ENCODE measurements around the gene COL5A2. TPM values are rescaled to one million over a fixed set of nuclear protein-coding genes. Genes with fewer than 3 reads are reported as not detected.

COL5A2 gene
- total and polyA plus RNA-seq, 9 of the 15 experiments (the other 6 are each of a cell fraction or from before 2014, with no cell fraction given): 0.01 to 0.54 (median 0.19) TPM

GRCh38 chr2:189088591-189089205 is 90.9 kb downstream of the COL5A2 start:
- no peaks in the 10 kb centered on the region for H3K4me1 ChIP-seq (replicated peaks in 1 of 2; ENCODE audit: control insufficient read depth in 2 of 2, insufficient read depth in 2 of 2, low read length in 2 of 2)
- H3K27me3 ChIP-seq (ENCODE audit: control insufficient read depth in 2 of 2, insufficient read depth in 2 of 2, low read length in 2 of 2): no peaks in the 10 kb centered on the region
- WGBS (ENCODE audit: insufficient coverage, low coverage, missing lambda C conversion rate): 0% methylated on average over 3 of the region's 3 CpGs
- ATAC-seq: no peak
- POLR2A ChIA-PET: no interaction called here
- H2AFZ ChIP-seq (ENCODE audit: low read depth, low read length): no peak overlapping the region
- no peaks in the 10 kb centered on the region for H3K9me3 ChIP-seq (replicated peaks; ENCODE audit: control insufficient read depth, insufficient read depth, low read depth, low read length)
- CTCF ChIA-PET (ENCODE audit: low intra/inter-chr PET ratio): no interaction called here
- no peaks in the 10 kb centered on the region for H3K36me3 ChIP-seq (ENCODE audit: control insufficient read depth, insufficient read depth, low read length)
- BruUV-seq (replicated peaks): no TSS peak
- H3K4me2 ChIP-seq (ENCODE audit: insufficient read depth, low read length): no peak overlapping the region
- intact Hi-C loops (cut with micrococcal nuclease) (no loop called here), in situ Hi-C loops (cut with MboI) (no loop called here)
- H4K20me1 ChIP-seq (replicated peaks; ENCODE audit: control insufficient read depth, insufficient read depth, low read length): no peaks in the 10 kb centered on the region
- H3K9ac ChIP-seq (ENCODE audit: insufficient read depth in 1 of 2, low read depth in 2 of 2, low read length in 2 of 2): no peak overlapping the region
- no peaks in the 10 kb centered on the region for H3K9me1 ChIP-seq (ENCODE audit: control insufficient read depth, insufficient read depth, low read length)
- H3K4me3 ChIP-seq: no peak overlapping the region
- FAIRE-seq: no peak
- DNase-seq (ENCODE audit: extremely low read depth in 1 of 4, low spot score in 3 of 4): no peak
- no peaks in the 10 kb centered on the region for H3K79me2 ChIP-seq (ENCODE audit: control insufficient read depth, insufficient read depth, low read length)
- no peak overlapping the region for H3K27ac ChIP-seq (ENCODE audit: extremely low read depth, low read depth, low read length)
- TF ChIP-seq, protein P1, sequence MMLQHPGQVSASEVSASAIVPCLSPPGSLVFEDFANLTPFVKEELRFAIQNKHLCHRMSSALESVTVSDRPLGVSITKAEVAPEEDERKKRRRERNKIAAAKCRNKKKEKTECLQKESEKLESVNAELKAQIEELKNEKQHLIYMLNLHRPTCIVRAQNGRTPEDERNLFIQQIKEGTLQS (IDR thresholded peaks at IDR 0.05): no peak
- TF ChIP-seq, protein P1 (CRISPR knock-in tag; conservative IDR thresholded peaks at IDR 0.05): no peak
- TF ChIP-seq, protein P2, sequence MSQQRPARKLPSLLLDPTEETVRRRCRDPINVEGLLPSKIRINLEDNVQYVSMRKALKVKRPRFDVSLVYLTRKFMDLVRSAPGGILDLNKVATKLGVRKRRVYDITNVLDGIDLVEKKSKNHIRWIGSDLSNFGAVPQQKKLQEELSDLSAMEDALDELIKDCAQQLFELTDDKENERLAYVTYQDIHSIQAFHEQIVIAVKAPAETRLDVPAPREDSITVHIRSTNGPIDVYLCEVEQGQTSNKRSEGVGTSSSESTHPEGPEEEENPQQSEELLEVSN (IDR thresholded peaks at IDR 0.05; ENCODE audit: borderline replicate concordance in 1 of 2, extremely low read depth in 1 of 2, insufficient read depth in 1 of 2, insufficient read length in 1 of 2, low read depth in 1 of 2, low read length in 1 of 2, poor library complexity in 1 of 2, severe bottlenecking in 1 of 2): no peak
- TF ChIP-seq HDAC2 (IDR thresholded peaks at IDR 0.05) (no peak), PHB2 (IDR thresholded peaks at IDR 0.05; ENCODE audit: low read depth) (no peak), POLR2A (conservative IDR thresholded peaks at IDR 0.05) (no peak), DDX20 (tag; IDR thresholded peaks at IDR 0.05; ENCODE audit: low read depth) (no peak), L3MBTL2 (IDR thresholded peaks at IDR 0.05) (no peak), TEAD1 (CRISPR knock-in tag; IDR thresholded peaks at IDR 0.05) (no peak), NFYB (IDR thresholded peaks at IDR 0.05; ENCODE audit: extremely low read depth, insufficient read length) (no peak), ZFP30 (CRISPR knock-in tag; IDR thresholded peaks at IDR 0.05; ENCODE audit: borderline replicate concordance) (no peak), ZNF239 (CRISPR knock-in tag; IDR thresholded peaks at IDR 0.05) (no peak), ARID2 (IDR thresholded peaks at IDR 0.05) (no peak), GTF2B (IDR thresholded peaks at IDR 0.05; ENCODE audit: extremely low read depth, insufficient read length) (no peak), ZNF124 (CRISPR knock-in tag; IDR thresholded peaks at IDR 0.05) (no peak), CSDE1 (IDR thresholded peaks at IDR 0.05) (no peak)
- TF ChIP-seq, protein P3, sequence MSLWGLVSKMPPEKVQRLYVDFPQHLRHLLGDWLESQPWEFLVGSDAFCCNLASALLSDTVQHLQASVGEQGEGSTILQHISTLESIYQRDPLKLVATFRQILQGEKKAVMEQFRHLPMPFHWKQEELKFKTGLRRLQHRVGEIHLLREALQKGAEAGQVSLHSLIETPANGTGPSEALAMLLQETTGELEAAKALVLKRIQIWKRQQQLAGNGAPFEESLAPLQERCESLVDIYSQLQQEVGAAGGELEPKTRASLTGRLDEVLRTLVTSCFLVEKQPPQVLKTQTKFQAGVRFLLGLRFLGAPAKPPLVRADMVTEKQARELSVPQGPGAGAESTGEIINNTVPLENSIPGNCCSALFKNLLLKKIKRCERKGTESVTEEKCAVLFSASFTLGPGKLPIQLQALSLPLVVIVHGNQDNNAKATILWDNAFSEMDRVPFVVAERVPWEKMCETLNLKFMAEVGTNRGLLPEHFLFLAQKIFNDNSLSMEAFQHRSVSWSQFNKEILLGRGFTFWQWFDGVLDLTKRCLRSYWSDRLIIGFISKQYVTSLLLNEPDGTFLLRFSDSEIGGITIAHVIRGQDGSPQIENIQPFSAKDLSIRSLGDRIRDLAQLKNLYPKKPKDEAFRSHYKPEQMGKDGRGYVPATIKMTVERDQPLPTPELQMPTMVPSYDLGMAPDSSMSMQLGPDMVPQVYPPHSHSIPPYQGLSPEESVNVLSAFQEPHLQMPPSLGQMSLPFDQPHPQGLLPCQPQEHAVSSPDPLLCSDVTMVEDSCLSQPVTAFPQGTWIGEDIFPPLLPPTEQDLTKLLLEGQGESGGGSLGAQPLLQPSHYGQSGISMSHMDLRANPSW (CRISPR knock-in tag; IDR thresholded peaks at IDR 0.05): no peak
